ENCODE data around the gene GINS2.

DNA sequence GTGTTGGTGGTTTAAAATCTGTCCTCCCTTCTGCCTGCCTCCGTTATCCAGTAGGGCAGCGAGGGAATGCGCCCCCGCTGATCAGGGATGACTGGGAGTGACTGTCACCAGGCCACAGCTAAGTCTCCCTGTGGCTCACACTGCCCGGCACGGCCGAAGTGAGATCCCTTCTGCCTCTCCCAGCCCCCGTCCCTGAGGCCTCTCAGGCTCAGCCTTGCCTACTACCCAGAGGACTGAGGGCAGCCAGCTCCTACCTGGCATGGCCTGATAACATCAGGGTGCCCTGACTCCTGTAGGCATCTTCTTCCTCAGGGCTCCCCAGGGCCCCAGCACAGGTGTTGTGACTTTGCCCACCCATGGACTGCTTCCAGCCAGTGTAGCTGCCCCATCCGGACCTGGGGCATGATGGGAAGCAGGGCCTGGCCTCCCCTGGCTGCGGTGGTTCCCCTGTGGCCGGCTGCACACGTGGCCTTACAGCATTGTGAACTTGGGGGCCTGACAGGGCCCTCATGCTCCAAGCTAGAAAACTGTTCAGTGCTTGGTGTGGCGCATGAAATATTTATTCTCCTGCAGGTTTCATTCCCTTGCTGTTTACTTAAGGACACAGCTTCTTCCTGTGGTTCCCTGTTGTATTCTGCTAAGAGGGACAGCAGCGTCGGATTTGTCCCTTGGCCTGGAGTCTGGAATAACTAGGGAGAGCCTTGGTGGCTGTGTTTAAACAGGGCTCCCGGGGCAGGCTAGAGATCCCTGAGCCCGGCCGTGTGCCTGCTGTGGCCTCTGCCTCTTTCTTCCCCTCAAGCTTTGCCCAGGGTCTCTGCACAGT, 30.0 kb downstream of the GINS2 start:
- TF ChIP-seq, protein P1, sequence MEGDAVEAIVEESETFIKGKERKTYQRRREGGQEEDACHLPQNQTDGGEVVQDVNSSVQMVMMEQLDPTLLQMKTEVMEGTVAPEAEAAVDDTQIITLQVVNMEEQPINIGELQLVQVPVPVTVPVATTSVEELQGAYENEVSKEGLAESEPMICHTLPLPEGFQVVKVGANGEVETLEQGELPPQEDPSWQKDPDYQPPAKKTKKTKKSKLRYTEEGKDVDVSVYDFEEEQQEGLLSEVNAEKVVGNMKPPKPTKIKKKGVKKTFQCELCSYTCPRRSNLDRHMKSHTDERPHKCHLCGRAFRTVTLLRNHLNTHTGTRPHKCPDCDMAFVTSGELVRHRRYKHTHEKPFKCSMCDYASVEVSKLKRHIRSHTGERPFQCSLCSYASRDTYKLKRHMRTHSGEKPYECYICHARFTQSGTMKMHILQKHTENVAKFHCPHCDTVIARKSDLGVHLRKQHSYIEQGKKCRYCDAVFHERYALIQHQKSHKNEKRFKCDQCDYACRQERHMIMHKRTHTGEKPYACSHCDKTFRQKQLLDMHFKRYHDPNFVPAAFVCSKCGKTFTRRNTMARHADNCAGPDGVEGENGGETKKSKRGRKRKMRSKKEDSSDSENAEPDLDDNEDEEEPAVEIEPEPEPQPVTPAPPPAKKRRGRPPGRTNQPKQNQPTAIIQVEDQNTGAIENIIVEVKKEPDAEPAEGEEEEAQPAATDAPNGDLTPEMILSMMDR (conservative IDR thresholded peaks at IDR 0.05 in 1 of 2, IDR thresholded peaks at IDR 0.05 in 1 of 2; ENCODE audit: low read depth in 1 of 2, low read length in 2 of 2): no peak
- no peak for TF ChIP-seq EZH2 (IDR thresholded peaks at IDR 0.05; ENCODE audit: low read length, missing control alignments)

All from fibroblast of lung (primary cell).